ENCODE measurements around the gene ARHGAP44. TPM values are rescaled to one million over a fixed set of nuclear protein-coding genes. Genes with fewer than 3 reads are reported as not detected.
A peak's percentile ranks its signal among the peaks of the same experiment; 100 is the strongest.

ARHGAP44 gene
- total RNA-seq, 1 donor from 2014 or later = 9.9 TPM

- peak; percentile 80 for ATAC-seq
- DNase-seq = peak; percentile 44
- intact Hi-C loops (cut with micrococcal nuclease) = no loop called here
Observed at GRCh38 chr17:13031718-13032350, 242.5 kb downstream of the ARHGAP44 start.

DNA sequence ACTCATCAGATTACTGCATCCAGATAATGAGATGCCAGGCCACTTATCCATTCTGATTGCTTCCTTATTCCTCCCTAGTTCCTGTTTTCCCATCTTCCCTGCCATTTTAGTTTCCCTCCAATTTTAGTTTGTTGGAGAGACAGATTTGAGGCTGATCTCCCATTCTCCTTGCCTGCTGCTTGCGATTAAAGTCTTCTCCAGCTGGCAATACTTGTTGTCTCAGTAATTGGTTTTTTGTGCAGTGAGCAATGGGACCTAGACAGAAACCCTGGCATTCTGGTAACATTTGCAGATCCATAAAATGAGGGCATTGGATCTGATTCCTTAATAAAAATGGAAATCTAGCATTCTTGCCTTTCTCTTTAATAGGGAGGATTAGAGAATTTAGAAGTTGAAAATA is 246.1 kb downstream of the ARHGAP44 start:
- DNase-seq (no peak), ATAC-seq (no peak)
- intact Hi-C loops (cut with micrococcal nuclease) = no loop called here

DNA sequence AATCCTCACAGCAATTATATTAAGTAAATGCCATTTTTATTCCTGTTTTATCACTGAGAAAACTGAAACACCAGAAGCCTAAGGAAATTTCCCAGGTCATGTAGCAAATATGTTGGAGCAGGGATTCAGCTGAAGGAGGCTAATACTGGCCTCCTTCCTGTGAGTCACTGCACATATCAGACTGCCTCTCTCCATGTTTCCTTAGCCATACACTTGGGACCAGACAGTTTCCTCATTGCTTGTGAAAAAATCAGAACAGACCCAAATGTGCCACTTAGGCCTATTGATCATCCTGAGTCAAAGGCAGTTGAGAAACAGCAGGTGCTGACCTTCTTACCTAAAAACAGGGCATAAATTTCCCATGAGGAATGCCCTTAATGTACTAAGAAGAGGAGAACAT is 247.5 kb downstream of the ARHGAP44 start:
- intact Hi-C loops (cut with micrococcal nuclease) = no loop called here
- DNase-seq (no peak), ATAC-seq (no peak)

GRCh38 chr17:13038931-13039665 is 249.8 kb downstream of the ARHGAP44 start:
- ATAC-seq = no peak
- intact Hi-C loops (cut with micrococcal nuclease) = no loop called here
- no peak for DNase-seq

Small RNA genes lying within 50 kb of the gene (microRNA-seq; reads per million reads assigned to microRNA genes)
- not detected for gene MIR1269B (ENCODE audit: borderline number of aligned reads)

Other genes starting within 250 kb of the ARHGAP44 start
- gene MYOCD, start 123.6 kb upstream of the ARHGAP44 start, total RNA-seq = 35.7 TPM
- gene ELAC2, start 228.5 kb downstream of the ARHGAP44 start, total RNA-seq = 66.2 TPM